Neural progenitor cell (in vitro differentiated cells): ENCODE measurements around the gene NDUFS4. TPM values are rescaled to one million over a fixed set of nuclear protein-coding genes. Genes with fewer than 3 reads are reported as not detected.
"Not testable (repeated sequence)": the region's sequence is repeated elsewhere in the genome, so short reads cannot be mapped to it uniquely, and the experiment has no call there.

Experiments
- DNase-seq: peaks from one replicate; pipeline ENCODE4 v3.0.0-alpha.2; 2016; ENCODE audit warnings: low spot score
- H2AFZ ChIP-seq: fragments of 200-600 bp; sonication (generic); replicated peaks from 2 replicates; pipeline ENCODE4 v1.6.1; 2016; ENCODE audit warnings: antibody characterized with exemption
- H3F3A ChIP-seq: fragments of 200-600 bp; sonication (generic); 2 replicates; pipeline ENCODE4 v1.6.1; 2016; ENCODE audit warnings: antibody characterized with exemption, low read depth
- H3K27ac ChIP-seq: fragments of 200-600 bp; sonication (generic); 2 replicates; pipeline ENCODE4 v1.5.1; 2016; ENCODE audit warnings: mild to moderate bottlenecking
- H3K27me3 ChIP-seq: fragments of 200-600 bp; sonication (generic); 2 replicates; pipeline ENCODE4 v1.6.1; 2016; ENCODE audit warnings: mild to moderate bottlenecking, moderate library complexity
- H3K36me3 ChIP-seq: fragments of 200-600 bp; sonication (generic); 2 replicates; pipeline ENCODE4 v1.5.1; 2016
- H3K4me1 ChIP-seq: fragments of 200-600 bp; sonication (generic); 2 replicates; pipeline ENCODE4 v1.6.1; 2016; ENCODE audit warnings: mixed run types
- H3K4me2 ChIP-seq: fragments of 200-600 bp; sonication (generic); 2 replicates; pipeline ENCODE4 v1.6.1; 2016
- H3K4me3 ChIP-seq: fragments of 200-600 bp; sonication (generic); 2 replicates; pipeline ENCODE4 v1.5.1; 2016
- H3K79me2 ChIP-seq: fragments of 200-600 bp; sonication (generic); 2 replicates; pipeline ENCODE4 v1.6.1; 2016; ENCODE audit warnings: low read depth
- H3K9ac ChIP-seq: fragments of 200-600 bp; sonication (generic); 2 replicates; pipeline ENCODE4 v1.6.1; 2016
- H3K9me3 ChIP-seq: fragments of 200-600 bp; sonication (generic); 2 replicates; pipeline ENCODE4 v1.5.1; 2016; ENCODE audit warnings: low read depth
- H4K20me1 ChIP-seq: fragments of 200-600 bp; sonication (generic); 2 replicates; pipeline ENCODE4 v1.6.1; 2016; ENCODE audit warnings: low read depth
- H3K27ac Mint-ChIP-seq: 3 replicates; pipeline ENCODE4 v1.8.0; 2021; ENCODE audit warnings: mixed read lengths
- H3K27me3 Mint-ChIP-seq: 2 replicates; pipeline ENCODE4 v1.8.0; 2022; ENCODE audit warnings: low read depth, mild to moderate bottlenecking, inconsistent platforms, moderate library complexity, mixed read lengths; ENCODE audit not compliant: insufficient read depth
- H3K36me3 Mint-ChIP-seq: 3 replicates; pipeline ENCODE4 v1.8.0; 2021; ENCODE audit warnings: mixed read lengths
- H3K4me1 Mint-ChIP-seq: 3 replicates; pipeline ENCODE4 v1.8.0; 2021; ENCODE audit warnings: mixed read lengths
- H3K4me3 Mint-ChIP-seq: 3 replicates; pipeline ENCODE4 v1.8.0; 2021; ENCODE audit warnings: mild to moderate bottlenecking, moderate library complexity, mixed read lengths
- H3K9me3 Mint-ChIP-seq: 3 replicates; pipeline ENCODE4 v1.8.0; 2020; ENCODE audit warnings: mixed read lengths
- CTCF ChIP-seq: fragments of 200-600 bp; sonication (generic); IDR thresholded peaks from 2 replicates; pipeline ENCODE4 v1.5.1; 2017; ENCODE audit warnings: antibody characterized with exemption, mild to moderate bottlenecking
- EZH2 ChIP-seq: fragments of 200-600 bp; sonication (generic); IDR thresholded peaks from 2 replicates; pipeline ENCODE4 v1.6.1; 2017; ENCODE audit warnings: antibody characterized with exemption, mild to moderate bottlenecking, moderate library complexity
- EZH2phosphoT487 ChIP-seq: fragments of 200-600 bp; sonication (generic); IDR thresholded peaks from 2 replicates; pipeline ENCODE4 v1.6.1; 2017; ENCODE audit warnings: antibody characterized with exemption
- total RNA-seq: library from RNA; depleted of rRNA; stranded (reverse); fragments of >200 nt; gene quantifications from 2 replicates; pipeline ENCODE4 v1.2.3, GENCODE V29; 2015; ENCODE audit warnings: low replicate concordance

Gene NDUFS4
- total RNA-seq, 1 donor from 2014 or later: 183 TPM

DNA sequence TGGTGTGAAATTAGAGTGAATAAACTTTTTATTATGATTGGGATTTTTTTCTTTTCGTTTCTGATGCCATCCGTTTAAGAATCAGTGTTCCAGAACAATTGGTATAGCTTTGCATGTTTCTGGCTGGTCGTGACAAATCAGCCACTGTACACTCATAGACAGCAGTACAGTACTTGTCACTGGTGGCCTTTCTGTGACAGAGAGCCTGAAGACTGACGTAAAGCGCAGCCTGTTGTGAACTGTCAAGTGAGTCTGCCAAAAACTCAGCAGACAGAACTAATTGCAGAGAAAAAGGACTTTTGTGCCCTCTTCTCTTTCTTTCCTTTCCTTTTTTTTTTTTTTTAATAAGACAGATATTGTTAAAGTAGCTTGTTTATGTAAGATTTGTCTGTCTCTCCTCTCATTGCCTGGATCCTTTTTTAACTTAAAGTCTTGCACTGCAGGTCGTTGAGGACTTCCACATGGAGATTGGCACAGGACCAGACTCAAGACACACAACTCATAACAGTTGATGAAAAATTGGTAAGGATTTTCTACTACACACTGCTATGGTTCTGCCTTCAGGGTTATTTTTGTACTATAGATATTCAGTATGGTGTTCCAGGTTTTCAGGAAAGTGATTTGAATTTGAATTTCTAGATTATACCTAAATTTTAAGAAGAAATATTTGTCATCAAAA is 42.7 kb downstream of the NDUFS4 start:
- H4K20me1 ChIP-seq: no peaks in the 10 kb centered on the region
- no peak overlapping the region for H3K27ac ChIP-seq
- H3K4me1 Mint-ChIP-seq: no peaks in the 10 kb centered on the region
- peaks cover 3% of the 10 kb centered on the region for H3K4me1 ChIP-seq
- H3K4me3 ChIP-seq: no peak overlapping the region
- H3K27me3 Mint-ChIP-seq: no peaks in the 10 kb centered on the region
- H3K4me2 ChIP-seq: no peak overlapping the region
- no peak overlapping the region for H3K4me3 Mint-ChIP-seq
- no peaks in the 10 kb centered on the region for H3K27me3 ChIP-seq
- H2AFZ ChIP-seq: no peak overlapping the region
- H3K9me3 Mint-ChIP-seq: peaks cover 9% of the 10 kb centered on the region
- H3F3A ChIP-seq: no peaks in the 10 kb centered on the region
- H3K79me2 ChIP-seq: peaks cover 42% of the 10 kb centered on the region
- H3K36me3 Mint-ChIP-seq: peaks cover 33% of the 10 kb centered on the region
- H3K36me3 ChIP-seq: peaks cover 17% of the 10 kb centered on the region
- no peak for DNase-seq
- no peak overlapping the region for H3K9ac ChIP-seq
- no peaks in the 10 kb centered on the region for H3K9me3 ChIP-seq
- TF ChIP-seq CTCF: no peak
- H3K27ac Mint-ChIP-seq: no peak overlapping the region

DNA sequence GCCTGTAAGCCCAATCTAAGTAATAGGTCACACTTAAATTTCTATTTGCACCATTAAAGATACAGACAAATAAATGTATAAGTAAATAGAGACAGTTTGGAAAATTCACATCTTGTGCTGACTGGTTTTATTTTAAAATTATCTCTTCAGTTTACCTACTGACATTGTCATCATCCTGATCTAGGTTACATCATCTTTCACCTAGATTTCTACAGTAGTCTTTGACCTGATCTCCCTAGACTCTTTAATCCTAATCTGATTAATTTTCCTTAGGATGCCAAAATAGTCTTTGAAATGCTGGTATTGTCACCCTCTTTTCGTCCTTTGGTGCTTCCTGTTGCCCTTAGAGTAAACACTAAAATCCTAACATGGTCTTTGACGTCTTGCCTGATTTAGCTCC is 43.9 kb downstream of the NDUFS4 start:
- peaks cover 34% of the 10 kb centered on the region for H3K79me2 ChIP-seq
- no peak overlapping the region for H3K4me3 ChIP-seq
- H3K4me1 Mint-ChIP-seq: no peaks in the 10 kb centered on the region
- no peak overlapping the region for H3K27ac Mint-ChIP-seq
- H2AFZ ChIP-seq: no peak overlapping the region
- no peaks in the 10 kb centered on the region for H4K20me1 ChIP-seq
- no peaks in the 10 kb centered on the region for H3F3A ChIP-seq
- TF ChIP-seq EZH2 (no peak), CTCF (no peak), EZH2phosphoT487 (no peak)
- H3K36me3 ChIP-seq: peaks cover 8% of the 10 kb centered on the region
- peaks cover 3% of the 10 kb centered on the region for H3K4me1 ChIP-seq
- no peak overlapping the region for H3K27ac ChIP-seq
- DNase-seq: no peak
- H3K9me3 Mint-ChIP-seq: peaks cover 6% of the 10 kb centered on the region
- H3K27me3 ChIP-seq: no peaks in the 10 kb centered on the region
- no peaks in the 10 kb centered on the region for H3K27me3 Mint-ChIP-seq
- no peaks in the 10 kb centered on the region for H3K9me3 ChIP-seq
- no peak overlapping the region for H3K4me2 ChIP-seq
- H3K36me3 Mint-ChIP-seq: peaks cover 40% of the 10 kb centered on the region
- no peak overlapping the region for H3K9ac ChIP-seq
- H3K4me3 Mint-ChIP-seq: no peak overlapping the region

DNA sequence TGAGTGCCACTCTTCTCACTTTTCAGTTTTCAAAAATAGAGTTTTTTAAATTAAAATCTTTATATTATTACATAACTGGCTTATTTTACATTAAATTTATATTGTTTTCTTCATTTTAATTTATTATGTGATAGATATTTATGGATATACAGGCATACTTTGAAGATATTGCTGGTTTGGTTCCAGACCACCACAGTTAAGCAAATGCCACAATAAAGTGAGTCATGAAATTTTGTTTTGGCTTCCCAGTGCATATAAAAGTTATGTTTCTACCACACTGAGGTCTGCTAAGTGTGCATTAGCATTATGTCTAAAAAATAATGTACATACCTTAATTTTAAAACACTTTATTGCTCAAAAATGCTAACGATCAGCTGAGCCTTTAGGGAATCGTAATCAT is 47.4 kb downstream of the NDUFS4 start:
- Histone ChIP-seq H3F3A (no peaks in the 10 kb centered on the region), H4K20me1 (peaks cover under 1% of the 10 kb centered on the region), H3K36me3 (peaks cover 8% of the 10 kb centered on the region), H3K9me3 (no peaks in the 10 kb centered on the region), H3K4me2 (no peak overlapping the region), H3K79me2 (peaks cover 6% of the 10 kb centered on the region), H2AFZ (no peak overlapping the region), H3K27me3 (no peaks in the 10 kb centered on the region), H3K4me1 (peaks cover 17% of the 10 kb centered on the region), H3K9ac (no peak overlapping the region), H3K27ac (no peak overlapping the region), H3K4me3 (no peak overlapping the region)
- no peaks in the 10 kb centered on the region for H3K27me3 Mint-ChIP-seq
- no peak overlapping the region for H3K4me3 Mint-ChIP-seq
- peaks cover 25% of the 10 kb centered on the region for H3K4me1 Mint-ChIP-seq
- no peaks in the 10 kb centered on the region for H3K9me3 Mint-ChIP-seq
- no peak for DNase-seq
- no peak overlapping the region for H3K27ac Mint-ChIP-seq
- H3K36me3 Mint-ChIP-seq: peaks cover 40% of the 10 kb centered on the region
- TF ChIP-seq CTCF: no peak
- no peak for TF ChIP-seq EZH2phosphoT487
- no peak for TF ChIP-seq EZH2

GRCh38 chr5:53608897-53609296 is 48.5 kb downstream of the NDUFS4 start:
- not testable (repeated sequence) for H3F3A ChIP-seq, H3K9ac ChIP-seq, H3K9me3 Mint-ChIP-seq, H3K27me3 ChIP-seq, H3K27ac ChIP-seq, H2AFZ ChIP-seq, H3K36me3 ChIP-seq, H3K27me3 Mint-ChIP-seq, H3K9me3 ChIP-seq, H3K4me3 ChIP-seq, H3K4me3 Mint-ChIP-seq, H3K27ac Mint-ChIP-seq, H3K4me2 ChIP-seq, H4K20me1 ChIP-seq, DNase-seq, H3K79me2 ChIP-seq
- H3K36me3 Mint-ChIP-seq: peaks cover 40% of the 10 kb centered on the region
- peaks cover 25% of the 10 kb centered on the region for H3K4me1 ChIP-seq
- peaks cover 32% of the 10 kb centered on the region for H3K4me1 Mint-ChIP-seq
